GM18861 (cell line): ENCODE data around the gene INPP5J.
"Not testable (repeated sequence)": the region's sequence is repeated elsewhere in the genome, so short reads cannot be mapped to it uniquely, and the experiment has no call there.

Experiments
- ATAC-seq: cut with Tn5 transposase; IDR thresholded peaks from one replicate; pipeline ENCODE4 v1.9.1; 2021; ENCODE audit not compliant: unreplicated experiment

Gene INPP5J

DNA sequence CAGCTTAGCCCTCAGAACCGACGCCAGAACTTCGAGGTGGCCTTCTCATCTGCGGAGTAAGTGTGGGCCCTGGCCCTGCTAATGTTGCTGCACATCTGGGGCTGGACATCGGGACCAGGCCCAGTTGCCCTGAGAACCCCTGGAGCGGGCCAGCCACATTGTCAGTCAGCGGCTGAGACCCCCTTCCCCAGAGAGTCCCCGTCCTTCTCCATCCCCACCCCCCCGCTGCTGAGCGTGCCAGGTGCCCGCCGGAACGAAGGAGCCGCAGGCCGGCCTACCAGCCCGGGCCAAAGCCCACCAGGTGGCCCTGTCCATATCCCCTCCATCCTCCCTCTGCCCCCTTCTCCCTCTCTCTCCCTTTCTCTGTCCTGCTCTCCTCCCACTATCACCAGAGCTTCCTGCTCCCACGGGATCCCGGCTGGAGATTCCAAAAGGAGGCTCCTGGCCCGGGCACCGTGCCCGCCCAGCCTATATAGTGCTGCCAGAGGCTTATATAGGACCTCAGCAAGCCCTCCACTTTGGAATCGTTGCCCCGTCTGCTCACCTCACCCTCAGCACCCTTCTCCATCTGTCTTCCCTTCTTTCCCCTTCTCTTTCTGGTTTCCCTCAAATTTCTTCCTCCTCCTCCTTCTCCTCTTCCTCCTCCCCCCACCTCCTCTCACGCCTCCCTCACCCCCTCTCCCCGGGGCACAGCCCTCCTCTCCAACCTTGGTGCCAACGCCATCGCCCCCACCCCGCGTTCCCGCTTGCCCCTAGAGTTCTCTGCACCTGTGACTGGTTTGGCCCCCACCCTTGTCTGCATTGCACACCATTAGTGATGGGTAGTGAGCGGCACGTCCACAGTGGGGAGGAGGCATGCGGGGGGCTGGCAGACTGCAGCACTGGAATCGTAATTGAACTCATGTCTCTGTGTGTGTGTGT, 22.7 kb upstream of the INPP5J start:
- no peak for ATAC-seq

DNA sequence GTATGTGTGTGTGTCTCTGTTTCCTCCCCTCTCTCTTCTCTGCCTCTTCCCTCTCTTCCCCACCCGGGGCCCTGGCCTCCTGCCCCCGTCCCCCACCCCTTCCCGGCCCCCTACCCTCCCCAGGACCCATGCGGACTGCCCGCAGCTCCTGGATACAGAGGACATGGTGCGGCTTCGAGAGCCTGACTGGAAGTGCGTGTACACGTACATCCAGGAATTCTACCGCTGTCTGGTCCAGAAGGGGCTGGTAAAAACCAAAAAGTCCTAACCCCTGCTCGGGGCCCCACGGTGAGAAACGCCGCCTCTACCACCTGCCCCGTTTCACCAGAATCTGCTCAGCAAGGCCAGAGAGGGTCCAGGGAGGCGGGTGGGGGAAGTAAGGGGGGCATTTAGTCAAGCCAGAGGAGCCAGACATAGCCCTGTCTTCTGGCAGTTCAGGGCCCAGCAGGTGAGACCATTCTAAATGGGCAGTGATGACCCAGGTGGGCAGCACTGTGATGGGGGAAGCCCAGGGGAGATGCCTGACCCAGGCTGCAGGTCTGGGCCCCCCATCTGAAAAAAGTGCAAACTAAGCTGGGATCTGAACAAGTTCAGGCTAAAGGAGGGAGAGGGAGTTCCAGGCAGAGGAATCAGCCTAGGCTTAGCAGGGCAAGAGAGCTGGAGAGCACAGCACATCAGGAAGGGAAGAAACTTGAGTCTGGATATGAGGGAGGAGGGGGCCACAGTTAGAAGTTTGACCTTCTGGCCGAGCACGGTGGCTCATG, 21.8 kb upstream of the INPP5J start:
- ATAC-seq, result no peak

DNA sequence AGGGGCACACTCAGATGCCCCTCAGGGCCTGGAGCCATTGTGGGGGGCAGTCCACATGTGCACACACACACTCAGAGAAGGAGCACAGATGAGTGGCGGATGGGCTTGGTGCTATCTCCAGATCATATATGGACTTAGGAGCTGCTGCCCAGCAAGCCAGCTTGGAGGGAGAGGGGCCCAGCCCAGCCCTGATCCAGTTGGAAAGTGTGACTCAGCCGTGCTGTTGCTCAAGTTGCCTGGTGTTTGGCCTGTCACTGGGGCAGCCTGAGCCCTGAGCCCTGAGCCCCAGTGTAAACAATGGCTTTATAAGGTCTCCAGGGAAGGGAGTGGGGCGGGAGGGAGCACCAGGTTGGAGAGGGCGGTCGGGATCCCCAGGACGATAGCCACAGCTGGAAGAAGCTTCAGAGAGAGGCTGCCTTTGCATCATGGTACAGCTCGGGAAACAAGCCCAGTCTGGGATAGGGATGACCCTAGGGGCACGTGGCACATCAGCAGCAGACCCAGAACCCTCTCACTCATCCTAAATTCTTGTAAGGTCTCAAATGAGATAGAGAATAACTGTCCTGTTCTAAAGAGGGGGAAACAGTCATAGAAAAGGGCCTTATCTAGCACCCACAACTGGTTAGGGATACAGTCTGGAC, 20.2 kb upstream of the INPP5J start:
- no peak for ATAC-seq

DNA sequence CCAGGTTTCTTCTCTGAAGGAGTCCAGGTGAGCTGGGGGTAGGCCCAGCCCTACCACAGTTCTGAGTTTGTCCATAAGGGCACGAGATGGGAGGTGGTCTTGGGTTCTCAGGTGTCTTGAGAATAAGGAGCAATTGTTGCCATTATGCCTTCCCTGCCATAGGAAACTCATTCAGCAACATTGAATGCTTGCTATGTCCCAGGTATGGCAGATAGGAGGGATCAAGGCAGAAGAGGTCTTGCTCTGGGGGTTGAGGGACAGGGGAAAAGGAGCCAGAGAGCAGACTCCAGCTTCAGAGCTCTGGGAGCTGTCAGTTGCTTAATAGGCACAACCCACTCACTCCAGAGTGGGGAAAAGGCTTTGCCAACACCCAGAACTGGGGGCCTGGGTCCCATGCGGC, 19.7 kb upstream of the INPP5J start:
- no peak for ATAC-seq

DNA sequence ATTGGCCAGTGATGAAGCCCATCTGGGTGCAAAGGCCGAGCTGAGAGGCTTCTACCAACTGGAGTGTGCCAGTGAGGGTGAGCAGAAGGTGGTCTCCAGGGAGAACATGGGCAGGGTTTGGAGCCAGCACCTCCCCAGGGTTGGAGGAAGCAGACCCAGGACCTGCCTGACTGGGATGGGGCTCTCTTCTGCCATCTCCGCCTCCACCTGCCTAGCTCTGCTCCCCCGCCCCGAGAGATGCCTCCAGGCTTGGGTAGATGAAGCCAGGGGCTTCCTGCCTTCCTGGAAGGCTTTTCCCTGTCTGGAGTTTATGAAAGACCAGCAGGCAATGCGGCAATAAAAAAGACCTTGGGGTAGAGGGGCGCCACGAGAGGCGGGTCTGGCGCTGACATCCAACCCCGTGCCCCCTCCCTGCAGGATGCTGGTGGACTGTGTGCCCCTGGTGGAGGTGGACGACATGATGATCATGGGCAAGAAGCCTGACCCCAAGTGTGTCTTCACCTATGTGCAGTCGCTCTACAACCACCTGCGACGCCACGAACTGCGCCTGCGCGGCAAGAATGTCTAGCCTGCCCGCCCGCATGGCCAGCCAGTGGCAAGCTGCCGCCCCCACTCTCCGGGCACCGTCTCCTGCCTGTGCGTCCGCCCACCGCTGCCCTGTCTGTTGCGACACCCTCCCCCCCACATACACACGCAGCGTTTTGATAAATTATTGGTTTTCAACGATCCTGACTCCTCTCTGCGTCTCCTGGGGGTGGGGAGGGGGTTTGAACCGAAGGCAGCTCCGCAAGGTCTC, 18.7 kb upstream of the INPP5J start:
- no peak for ATAC-seq

DNA sequence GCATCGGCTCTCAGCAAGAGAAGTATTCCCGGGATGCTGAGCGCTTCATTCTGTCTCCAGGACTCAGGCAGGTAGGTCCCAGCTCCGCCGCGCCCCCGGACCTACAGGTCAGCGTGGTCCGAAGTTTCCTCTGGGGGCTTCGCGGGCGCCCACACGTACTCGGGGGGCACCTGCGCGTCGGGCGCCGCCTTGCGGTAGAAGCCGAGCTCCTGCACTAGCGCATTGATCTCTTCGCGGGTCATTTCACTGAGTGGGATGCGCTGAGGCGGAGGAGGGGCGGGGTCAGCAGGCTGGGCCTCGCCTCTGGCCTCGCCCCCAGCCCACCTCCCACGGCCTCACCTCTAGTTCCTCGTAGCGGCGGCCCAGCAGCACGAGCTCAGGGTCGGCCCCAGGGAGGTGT, 17.9 kb upstream of the INPP5J start:
- ATAC-seq, result no peak

DNA sequence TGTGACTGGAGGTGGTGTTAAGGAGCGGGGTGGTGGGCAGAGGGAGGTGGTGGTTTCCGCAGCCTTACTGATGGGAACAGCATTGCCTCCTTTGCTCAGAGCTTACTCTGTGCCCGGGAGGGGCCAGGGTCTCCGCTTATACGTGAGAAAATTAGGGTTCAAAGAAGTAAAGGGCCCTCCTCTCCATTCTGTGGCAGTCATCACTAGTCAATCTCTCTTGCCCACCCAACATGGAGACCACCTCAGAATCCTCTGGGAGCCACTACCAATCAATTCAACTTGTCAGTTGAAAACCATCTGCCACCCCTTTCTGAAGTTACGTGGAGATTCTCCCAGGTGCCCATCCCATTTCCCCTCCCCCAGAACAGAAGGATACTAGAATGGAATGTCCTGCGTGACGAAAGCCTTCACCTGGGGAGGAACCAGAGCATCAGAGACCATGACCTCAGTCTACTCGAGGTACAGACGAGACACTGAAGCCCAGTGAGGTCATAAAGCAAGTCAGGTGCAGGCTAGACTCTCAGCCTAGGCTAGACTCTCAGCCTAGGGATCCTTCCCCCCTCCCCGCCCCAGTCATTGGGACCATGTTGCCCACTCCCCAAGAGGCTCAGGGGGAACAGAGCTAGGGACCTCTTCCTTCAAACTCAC, 17.4 kb upstream of the INPP5J start:
- ATAC-seq, result no peak

DNA sequence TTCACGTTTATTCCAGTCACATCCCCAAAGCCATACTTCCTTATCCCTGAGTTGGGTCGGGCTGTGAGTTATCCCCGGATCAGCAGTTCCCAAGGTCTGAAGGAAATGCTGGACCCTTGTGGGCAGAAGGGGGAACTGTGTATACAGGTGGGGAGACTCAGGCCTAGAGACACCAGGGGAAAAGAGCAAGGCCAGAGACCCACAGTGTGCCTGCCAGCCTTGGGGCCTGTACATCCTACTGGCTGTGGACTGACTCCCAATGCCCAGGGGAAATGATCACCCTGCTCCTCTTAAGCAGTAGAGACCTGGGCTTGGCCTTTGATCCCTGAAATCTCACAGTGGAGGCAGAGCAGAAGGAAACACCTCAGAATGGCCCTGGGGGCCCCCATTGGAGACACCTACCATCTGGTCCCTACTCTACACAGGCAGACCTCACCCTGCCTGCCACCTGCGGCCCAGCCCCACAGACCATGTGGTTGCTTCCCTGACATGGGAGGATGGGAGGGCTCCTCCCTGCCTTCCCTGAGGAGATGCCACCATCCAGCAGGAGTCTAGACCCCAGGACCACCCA, 16.7 kb upstream of the INPP5J start:
- ATAC-seq, result no peak

DNA sequence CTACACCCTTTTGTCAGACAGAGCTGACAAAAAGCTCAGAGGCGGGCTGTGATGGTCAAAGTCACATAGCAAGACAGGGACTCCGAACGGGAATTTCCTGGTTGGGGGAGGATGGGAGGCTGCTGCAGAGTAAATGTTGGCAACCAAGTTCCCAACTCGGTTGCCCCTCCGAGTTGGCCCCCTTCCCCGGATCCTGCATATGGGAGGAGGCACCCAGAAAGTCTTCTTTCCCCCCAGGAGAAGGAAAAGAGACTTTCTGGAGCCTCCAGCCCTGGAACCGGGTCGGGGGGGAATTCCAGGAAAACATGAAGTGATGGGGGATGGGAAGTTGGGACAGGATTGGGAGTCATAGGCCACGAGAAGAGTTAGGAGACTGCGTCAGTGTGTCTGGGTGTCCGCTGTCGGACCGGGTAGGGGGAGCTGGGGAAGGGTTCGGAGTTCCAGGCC, 16.0 kb upstream of the INPP5J start:
- no peak for ATAC-seq

DNA sequence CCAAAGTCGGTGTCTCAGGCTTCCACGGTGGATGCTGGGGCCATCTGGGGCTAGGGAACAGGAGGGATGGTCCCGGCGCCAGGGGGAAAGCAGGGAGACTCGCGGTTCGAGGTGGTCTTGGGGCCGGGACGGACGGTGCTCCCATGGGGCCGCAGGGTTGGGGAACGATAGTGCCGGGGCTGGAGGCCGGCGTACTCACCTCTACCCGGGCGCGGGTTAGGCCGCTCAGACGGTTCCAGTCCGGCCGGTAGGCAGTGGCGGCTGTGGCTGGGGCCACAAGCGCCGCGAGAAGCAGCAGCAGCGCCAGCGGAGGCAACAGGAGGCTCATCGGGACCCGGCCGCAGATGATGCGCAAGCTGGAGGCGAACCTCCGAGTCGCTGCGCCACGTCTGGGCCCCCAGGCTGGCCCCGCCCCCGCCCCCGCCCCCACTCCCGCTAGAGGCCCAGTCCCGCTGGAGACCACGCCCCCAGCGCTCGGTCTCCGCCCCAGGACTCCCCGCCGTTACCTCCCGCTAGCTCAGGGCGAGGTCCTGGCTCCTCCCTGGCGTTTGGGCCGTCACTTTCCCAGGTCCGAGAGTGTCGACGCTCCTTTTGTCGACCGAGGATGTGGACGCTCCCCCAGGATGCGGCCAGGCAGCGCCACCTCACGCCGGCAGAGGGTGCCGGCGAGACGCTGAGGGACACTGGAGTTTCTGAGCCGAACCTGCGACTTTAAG, 15.4 kb upstream of the INPP5J start, which contains the start of gene SELENOM:
TSS of gene SELENOM (minus strand) at position 391 of the 716 bp plus-strand sequence. CDS start at position 328, 63 bp downstream.
- peak; percentile 65 for ATAC-seq

DNA sequence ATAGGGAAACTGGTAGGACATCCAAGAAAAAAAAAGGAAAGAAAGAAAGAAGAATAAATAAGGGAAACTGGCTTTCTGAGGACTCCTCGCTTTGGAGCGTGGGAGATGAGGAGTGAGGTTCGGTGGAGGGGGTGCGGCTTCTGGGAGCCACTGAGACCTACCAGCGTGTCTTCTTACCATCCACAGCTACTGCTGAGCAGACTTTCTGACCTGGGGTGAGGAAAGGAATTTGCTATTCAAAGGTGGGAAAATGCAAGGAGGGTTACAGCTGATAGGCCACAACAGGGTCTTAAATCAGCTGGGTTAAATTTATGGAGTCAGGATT, 14.9 kb upstream of the INPP5J start:
- no peak for ATAC-seq

DNA sequence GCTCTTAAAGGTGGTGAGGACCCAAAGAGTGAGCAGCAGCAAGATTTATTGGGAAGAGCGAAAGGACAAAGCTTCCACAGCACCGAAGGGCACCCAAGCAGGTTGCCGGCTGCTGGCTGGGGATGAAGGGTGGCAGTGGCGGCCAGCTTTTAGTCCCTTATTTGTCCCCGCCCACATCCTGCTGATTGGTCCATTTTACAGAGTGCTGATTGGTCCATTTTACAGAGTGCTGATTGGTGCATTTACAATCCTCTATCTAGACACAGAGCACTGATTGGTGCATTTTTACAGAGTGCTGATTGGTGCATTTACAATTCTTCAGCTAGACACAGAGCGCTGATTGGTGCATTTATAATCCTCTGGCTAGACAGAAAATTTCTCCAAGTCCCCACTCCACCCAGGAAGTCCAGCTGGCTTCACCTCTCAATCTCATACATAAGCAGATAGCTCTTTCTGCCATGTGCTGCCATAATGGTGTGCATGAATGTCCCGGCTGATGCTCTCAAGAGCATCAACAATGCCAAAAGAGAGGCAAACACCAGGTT, 10.1 kb upstream of the INPP5J start:
- not testable (repeated sequence) for ATAC-seq

DNA sequence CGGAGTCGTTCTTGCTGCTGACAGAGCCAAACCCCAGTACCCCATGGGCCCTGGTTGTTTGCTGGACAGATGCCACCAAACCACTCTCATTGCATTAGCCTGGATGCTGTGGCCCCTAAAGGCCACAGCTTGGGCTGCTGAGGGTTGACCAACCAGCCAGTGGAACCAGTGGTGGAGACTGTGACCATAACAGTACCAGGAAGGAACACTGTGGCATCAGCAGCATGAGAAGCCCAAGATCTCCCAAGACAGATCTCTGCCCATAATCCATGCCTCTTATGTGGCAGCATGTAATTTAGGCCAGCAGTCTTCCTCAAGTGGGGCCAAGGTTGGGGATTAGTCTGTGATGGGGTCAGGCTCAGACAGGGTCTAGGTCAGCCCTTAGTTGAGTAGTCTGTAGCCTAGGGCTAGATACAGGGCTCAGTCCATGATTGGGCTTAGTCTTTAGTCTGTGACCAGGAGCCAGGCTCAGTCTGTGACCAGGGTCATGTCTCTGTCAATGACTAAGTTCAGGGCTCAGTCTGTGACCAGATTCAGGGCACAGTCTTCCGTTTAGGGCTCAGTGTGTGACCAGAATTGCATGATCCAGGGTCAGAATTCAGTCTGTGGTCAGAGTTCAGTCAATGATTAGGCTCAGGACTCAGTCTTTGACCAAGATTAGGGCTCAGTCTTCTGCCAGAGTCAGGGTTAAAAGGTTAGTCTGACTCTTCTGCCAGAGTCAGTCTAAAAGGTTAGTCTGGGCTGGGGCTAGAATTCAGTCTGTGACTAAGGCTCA, 4.5 kb upstream of the INPP5J start:
- ATAC-seq, result no peak

DNA sequence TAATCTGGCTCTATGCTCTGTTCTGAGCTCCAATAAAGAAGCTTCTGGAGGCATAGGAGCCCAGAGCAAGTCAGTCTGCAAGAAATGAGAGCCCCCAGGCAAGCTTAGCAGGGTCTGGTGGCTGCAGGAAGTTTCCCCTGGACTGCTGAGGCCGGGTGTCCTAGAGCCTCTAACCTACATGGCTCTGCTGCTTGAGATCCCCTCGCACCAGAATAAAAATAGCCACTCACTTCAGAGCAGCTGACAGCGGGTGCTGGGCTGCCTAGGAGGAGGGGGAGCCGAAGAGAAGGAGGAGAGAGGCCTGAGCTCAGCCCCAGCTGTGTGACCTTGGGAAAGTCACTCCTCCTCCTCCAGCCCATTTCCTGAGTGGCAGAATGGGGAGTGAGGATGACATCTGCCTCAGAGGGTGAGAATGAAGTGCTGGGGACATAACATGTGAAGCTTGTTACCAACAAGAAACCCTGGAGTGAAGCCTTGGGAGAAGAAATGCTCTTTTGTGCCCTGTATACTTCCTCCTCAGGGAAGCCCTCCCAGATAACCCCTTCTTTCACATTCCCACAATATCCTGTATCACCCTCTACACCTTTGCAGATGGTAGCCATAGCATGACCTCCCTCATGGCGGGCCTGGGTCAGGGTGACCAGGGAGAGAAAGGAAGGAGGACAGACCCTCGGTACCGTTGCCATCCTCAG, 3.6 kb upstream of the INPP5J start:
- ATAC-seq, result no peak

DNA sequence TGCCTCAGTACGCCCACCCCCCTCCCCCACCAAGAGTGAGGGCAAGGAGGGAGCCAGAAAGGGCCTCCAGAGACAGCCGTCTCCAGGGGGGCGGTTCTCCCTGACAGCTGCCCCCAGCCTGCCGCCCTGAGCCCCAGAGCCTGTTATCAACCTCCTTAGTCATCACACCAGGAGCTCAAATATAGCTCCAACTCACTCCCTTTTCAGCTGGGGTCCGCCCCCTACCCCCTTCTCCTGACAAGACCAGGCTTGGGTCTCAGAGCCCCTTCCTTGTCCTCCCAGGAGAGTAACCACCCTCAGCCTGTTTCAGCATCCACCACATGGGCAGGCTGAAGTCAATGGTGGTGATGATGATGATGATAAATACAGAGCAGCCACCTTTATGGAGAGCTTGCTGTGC, 2.5 kb upstream of the INPP5J start:
- ATAC-seq, result no peak

DNA sequence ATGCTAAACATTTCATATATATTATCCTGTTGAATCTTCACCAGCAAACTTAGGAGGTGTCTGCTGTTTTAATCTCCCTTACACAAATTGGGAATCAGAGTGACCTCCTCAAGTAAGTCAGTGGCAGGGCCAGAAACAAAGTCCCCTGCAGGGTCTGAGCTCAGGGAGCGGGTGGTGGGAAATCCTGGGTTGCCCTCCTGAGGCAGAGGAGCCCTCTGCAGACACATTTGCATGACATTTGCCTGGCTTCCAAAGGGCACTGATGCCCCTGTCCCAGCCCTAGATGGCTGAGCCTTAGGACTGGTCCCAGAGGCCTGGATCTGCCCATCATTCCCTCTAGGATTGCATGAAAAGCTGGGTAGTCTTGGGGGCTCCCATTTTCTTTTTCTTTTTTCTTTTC, 2.1 kb upstream of the INPP5J start:
- ATAC-seq, result no peak

DNA sequence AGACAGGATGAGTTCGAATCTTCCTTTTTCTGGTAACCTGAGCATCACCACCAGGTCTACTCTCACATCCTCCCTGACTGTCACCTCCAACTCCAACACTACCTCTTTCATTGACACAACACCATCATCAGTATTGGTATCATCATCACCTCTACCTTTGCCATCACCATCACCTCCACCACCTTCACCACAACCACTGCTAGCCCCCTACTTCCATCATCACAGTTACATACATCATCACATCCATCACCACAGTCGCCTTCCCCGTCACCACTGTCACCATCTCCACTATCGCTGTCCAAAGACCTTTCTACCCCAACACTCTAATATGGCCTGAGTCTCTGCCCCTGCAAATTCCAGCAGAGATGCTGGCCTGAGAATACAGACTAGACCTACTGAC, 1.4 kb upstream of the INPP5J start:
- ATAC-seq, result no peak

DNA sequence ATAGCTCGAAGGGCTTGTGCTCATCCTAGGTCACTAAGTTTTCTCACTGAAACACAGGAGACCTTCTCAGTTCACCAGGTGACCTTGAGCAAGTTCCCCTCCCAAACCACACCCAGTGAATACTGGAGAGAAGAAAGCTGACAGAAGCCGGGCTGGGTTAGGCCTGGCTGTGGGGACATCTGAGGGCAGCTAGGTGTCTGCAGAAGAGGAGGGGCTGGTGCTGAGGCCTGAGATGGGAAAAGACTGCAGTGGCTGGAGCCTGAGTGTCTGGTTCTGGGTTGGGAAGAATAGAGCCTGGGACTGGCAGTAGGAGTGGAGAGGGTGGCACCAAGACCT, 602 bp upstream of the INPP5J start:
- ATAC-seq, result no peak
